C4-2B (cell line): ENCODE measurements around the gene BANF2.

Experiments used
- CTCF ChIP-seq: fragments of 450-650 bp; conservative IDR thresholded peaks from 2 replicates; pipeline ENCODE4 v1.5.1; 2017; ENCODE audit warnings: mild to moderate bottlenecking
- ZFX ChIP-seq: fragments of 450-650 bp; IDR thresholded peaks from 2 replicates; pipeline ENCODE4 v1.6.1; 2017

- TF ChIP-seq CTCF, result no peak
- TF ChIP-seq ZFX, result no peak
Observed at GRCh38 chr20:17657898-17658647, 41.7 kb upstream of the BANF2 start.
